HCEC 1CT (cell line): ENCODE results near the gene LAMP1.
"Not testable (repeated sequence)": the region's sequence is repeated elsewhere in the genome, so short reads cannot be mapped to it uniquely, and the experiment has no call there.

Experiments used
- DNase-seq: peaks from one replicate; pipeline ENCODE4 v3.0.0-alpha.2; 2017

LAMP1 gene

DNA sequence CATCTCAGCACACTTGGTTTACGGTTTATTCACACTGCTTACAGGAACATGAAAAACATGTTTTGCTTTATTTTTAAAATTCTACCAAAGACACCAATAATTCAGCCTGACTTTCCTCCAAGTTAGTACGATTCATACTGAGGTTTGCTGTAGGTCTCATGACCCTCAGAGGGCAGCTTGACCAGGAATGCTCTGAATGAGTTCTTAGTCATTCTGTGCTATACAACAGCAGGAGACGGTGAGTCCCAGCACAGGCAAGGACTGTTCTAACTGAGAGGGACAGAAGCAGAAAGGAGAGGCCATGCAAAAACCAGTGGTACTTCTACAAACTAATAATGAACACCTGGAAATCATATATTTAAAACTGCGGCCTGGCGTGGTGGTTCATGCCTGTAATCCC is 60.5 kb downstream of the LAMP1 start:
- peak; percentile 83 for DNase-seq

DNA sequence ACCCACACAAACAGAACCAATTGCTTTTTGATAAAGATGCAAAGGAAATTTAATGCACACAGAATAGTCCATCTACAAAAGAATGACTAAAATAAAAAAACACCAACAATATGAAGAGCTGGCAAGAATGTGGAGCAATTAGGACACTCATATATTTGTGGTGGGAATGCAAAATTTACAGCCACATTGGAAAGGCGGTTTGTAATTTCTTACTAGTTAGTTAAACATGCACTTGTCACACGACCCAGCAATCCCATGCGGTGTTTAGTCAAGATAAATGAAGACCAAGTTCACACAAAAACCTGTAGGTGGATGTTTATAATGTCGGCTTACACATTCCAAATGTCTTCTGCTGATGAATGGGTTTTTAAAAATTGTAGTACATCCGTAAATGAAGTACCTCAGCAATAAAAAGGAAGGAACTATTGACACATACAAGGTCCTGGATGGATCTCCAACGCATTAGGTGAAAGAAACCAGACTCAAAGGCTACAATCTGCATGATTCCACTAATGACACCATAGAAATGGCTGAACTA is 61.7 kb downstream of the LAMP1 start:
- DNase-seq, result no peak

DNA sequence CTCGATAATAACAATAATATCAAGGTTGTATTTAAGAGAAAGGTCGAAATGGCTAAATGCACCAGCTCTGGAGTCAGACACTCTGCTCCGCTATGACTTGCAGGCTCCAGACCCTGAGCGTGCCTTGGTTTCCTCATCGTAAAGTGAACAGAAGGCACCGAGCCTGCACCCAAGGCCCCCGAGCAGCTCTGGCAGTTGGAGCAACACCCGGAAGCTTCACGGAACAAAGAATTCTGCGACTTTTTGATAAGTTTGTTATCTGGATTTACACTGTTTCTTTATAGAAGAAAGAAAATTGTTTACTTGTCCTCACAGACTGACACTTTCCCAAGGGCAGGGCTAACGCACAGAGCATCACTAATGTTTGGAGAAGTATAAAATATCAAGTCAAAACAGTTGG is 62.5 kb downstream of the LAMP1 start:
- no peak for DNase-seq

DNA sequence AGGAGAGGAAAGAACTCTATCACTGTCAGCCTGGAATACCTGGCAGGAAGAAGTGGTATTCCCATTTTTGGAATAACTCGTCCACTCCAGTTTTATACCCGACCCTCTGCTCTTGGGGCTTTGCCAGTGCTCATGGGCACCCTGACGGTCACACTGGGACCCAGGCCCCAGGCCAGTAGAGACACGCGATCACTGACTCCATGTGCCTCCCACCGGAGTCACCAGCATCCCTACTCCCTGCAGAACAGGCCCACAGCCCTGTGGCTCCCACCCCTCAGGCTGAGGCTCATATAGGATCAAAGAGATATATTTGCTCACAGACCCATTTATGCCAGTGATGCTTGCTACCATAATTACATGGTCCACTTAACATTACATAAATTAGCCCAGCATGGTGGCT is 63.4 kb downstream of the LAMP1 start:
- DNase-seq, result no peak

GRCh38 chr13:113361406-113361805 is 64.4 kb downstream of the LAMP1 start:
- DNase-seq, result no peak

DNA sequence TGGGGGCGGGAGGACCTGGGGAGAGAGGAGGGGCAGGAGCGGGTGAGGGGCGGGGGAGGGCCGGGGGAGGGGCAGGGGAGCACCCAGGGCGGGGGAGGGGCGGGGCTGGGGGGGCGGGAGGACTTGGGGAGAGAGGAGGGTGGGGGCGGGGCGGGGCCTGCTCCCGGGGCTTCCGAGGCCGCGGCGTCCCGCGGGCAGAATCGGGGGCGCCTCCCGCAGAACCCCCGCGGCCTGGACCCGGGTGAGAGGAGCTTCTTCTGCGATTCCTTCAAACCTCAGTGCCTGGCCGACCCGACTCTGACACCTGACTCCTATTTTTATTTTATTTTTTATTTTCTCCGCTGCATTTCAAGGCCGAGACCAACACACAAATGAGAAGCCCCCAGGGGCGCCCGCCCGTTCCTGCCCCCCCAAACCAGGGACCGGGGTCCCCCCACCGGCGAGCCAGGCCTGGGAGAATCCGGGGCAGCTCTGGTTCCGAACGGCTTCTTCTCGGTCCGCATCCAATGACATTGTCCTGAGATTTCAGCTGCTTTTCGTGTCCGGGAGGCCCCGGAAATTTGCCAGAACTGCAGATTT is 67.4 kb downstream of the LAMP1 start:
- DNase-seq, result no peak

DNA sequence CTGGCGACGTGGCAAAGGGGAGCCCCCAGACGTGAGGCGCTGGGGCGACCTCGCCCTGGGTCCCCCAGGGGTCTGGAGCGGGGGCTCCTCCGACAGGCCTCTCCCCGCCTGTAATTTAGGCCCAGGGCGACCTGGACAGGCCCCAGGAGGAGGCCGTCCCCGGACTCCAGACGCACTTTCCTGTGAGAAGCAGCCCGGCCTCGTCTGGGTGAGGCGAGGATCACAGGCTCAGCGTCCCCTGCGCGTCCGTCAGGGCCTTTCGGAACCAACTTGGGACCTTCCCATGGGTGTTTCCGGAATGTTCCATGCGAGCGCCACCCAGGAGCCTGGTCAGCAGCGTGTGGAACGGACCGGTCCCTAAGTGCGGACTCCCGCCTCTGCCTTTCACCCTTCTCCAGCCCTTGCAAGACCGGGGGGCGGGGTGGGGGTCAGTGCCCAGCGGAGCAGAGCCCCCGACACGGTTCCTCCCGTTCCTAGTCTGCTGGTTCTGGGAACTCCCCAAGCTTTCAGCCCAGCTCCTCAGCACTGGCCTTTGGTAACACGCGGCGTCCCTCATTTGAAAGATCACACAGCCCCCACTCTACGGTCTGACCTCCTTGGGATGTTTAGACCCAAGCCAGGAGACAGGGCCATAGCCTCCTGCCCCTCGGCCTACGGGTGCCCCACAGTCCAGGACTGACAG is 68.0 kb downstream of the LAMP1 start:
- no peak for DNase-seq

- no peak for DNase-seq
These were observed 68.5 kb downstream of the LAMP1 start for GRCh38 chr13:113365583-113365970.

- DNase-seq, result no peak
These were observed 69.0 kb downstream of the LAMP1 start for GRCh38 chr13:113365971-113366588.

DNA sequence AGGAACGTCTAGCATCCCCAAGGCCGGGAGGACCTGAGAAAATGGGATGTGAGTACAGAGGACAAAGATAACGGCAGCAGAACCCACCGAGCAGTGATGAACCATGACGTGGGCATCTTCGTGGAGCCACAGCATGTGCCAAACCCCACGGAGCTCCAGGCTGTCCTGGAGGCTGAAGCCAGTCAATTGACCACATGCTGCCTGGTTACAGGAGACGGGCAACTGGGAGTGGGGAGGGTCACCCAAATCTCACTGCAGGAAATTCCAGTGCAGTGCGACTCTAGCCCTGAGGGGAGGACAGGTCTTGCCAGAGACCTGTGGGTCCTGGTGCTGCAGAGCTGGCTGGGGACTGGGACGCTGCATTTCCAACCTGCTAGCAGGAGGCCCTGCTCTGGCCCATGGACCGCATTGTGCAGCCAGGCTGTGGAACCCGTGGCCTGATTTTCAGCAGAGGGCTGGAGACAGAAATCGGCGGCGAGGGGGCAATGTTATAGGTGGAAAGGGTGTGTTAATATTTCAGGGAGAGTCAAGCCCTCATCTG is 70.1 kb downstream of the LAMP1 start:
- no peak for DNase-seq

DNA sequence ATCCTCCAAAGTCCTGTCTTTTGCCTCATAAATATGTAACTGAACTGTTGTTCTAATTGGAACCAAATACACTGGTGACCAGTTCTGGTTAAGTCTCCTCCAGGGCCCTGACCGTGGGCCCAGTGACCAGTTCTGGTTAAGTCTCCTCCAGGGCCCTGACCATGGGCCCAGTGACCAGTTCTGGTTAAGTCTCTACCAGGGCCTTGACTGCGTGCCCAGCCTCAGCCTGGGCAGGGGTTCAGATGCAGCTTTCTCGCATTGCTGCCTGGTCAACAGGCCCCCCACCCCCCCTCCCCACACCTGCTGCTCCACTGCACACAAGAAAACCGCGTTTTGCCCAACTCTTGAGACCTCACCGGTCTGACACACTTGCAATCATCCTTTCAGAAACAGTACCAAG is 70.7 kb downstream of the LAMP1 start:
- DNase-seq, result no peak

DNA sequence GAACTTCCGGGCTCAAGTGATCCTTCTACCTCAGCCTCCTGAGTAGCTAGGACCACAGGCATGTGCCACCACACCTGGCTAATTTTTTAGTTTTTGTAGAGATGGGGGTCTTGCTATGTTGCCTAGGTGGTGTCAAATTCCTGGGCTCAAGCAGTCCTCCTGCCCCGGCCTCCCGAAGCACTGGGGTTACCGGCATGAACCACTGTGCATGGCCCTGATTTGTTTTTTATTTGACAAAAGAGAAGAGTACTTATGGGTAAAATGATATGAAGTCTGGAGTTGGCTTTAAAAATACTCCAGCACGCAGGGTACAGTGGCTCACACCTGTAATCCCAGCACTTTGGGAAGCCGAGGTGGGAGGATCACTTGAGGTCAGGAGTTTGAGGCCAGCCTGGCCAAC is 71.3 kb downstream of the LAMP1 start:
- DNase-seq, result not testable (repeated sequence)

DNA sequence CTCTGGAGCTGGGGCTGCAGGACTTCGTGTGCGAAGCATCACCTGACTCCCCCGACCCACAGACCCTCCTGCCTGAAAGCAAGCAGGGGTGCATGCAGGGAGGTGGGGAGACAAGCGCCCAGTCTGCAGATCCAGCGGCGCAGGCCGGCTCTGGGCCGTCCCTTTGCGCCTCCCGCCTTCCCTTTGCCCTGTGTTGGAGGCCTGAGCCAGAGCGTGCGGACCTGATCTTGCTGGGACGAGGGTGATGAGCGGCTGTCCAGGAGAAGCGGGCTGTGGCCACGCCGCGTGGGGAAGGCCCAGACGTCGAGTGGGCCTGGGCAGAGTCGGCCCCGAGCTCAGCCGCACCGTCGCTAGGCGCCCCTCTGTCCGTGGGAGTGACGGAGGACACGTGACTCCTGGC is 72.2 kb downstream of the LAMP1 start:
- DNase-seq, result no peak

- no peak for DNase-seq
These were observed 72.8 kb downstream of the LAMP1 start for GRCh38 chr13:113369881-113370280.

GRCh38 chr13:113371061-113371460 is 74.0 kb downstream of the LAMP1 start:
- no peak for DNase-seq

DNA sequence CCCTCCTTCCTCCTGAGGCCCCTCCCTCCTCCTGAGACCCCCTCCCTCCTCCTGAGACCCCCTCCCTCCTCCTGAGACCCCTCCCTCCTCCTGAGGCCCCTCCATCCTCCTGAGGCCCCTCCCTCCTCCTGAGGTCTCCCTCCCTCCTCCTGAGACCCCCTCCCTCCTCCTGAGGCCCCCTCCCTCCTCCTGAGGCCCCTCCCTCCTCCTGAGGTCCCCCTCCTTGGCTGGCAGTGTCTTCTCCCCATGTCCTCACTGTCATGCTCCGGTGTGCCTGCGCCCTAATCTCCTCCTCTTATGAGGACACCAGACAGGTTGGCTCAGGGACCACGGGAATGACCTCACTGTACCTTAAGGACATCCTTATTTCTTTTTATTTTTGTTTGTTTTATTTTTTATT is 74.7 kb downstream of the LAMP1 start:
- not testable (repeated sequence) for DNase-seq
